Measurements from ENCODE around the gene IQUB. TPM values are rescaled to one million over a fixed set of nuclear protein-coding genes. Genes with fewer than 3 reads are reported as not detected.

The IQUB gene
- total RNA-seq, 1 donor from 2014 or later = 2.0 TPM

- DNase-seq (ENCODE audit: low spot score, unreplicated experiment) = no peak
- Mint-ChIP-seq H3K4me1 (ENCODE audit: low read depth) (no peaks in the 10 kb centered on the region), H3K27ac (no peak overlapping the region), H3K4me3 (ENCODE audit: low read depth) (no peak overlapping the region), H3K36me3 (ENCODE audit: insufficient read depth) (no peaks in the 10 kb centered on the region), H3K27me3 (no peaks in the 10 kb centered on the region), H3K9me3 (ENCODE audit: low read depth) (no peaks in the 10 kb centered on the region)
- TF ChIP-seq CTCF (IDR thresholded peaks at IDR 0.05; ENCODE audit: unreplicated experiment) = no peak
Measured at GRCh38 chr7:123569352-123570010, 35.1 kb upstream of the IQUB start.

- no peak for DNase-seq (ENCODE audit: low spot score, unreplicated experiment)
- H3K27me3 Mint-ChIP-seq = no peaks in the 10 kb centered on the region
- no peak for TF ChIP-seq CTCF (IDR thresholded peaks at IDR 0.05; ENCODE audit: unreplicated experiment)
- no peaks in the 10 kb centered on the region for H3K9me3 Mint-ChIP-seq (ENCODE audit: low read depth)
- H3K36me3 Mint-ChIP-seq (ENCODE audit: insufficient read depth) = no peaks in the 10 kb centered on the region
- H3K4me3 Mint-ChIP-seq (ENCODE audit: low read depth) = no peak overlapping the region
- H3K27ac Mint-ChIP-seq = no peak overlapping the region
- H3K4me1 Mint-ChIP-seq (ENCODE audit: low read depth) = peaks cover 4% of the 10 kb centered on the region
Measured at GRCh38 chr7:123562121-123562520, 27.7 kb upstream of the IQUB start.

GRCh38 chr7:123558289-123558874 lies 24.0 kb upstream of the IQUB start:
- H3K27me3 Mint-ChIP-seq = no peaks in the 10 kb centered on the region
- H3K4me3 Mint-ChIP-seq (ENCODE audit: low read depth) = no peak overlapping the region
- peaks cover 4% of the 10 kb centered on the region for H3K4me1 Mint-ChIP-seq (ENCODE audit: low read depth)
- no peak for DNase-seq (ENCODE audit: low spot score, unreplicated experiment)
- H3K27ac Mint-ChIP-seq = no peak overlapping the region
- no peaks in the 10 kb centered on the region for H3K36me3 Mint-ChIP-seq (ENCODE audit: insufficient read depth)
- no peaks in the 10 kb centered on the region for H3K9me3 Mint-ChIP-seq (ENCODE audit: low read depth)
- TF ChIP-seq CTCF (IDR thresholded peaks at IDR 0.05; ENCODE audit: unreplicated experiment) = no peak

GRCh38 chr7:123557398-123558288 lies 23.2 kb upstream of the IQUB start, which contains the start of gene NDUFA5:
NDUFA5 (minus strand) TSS chr7:123557818; CDS start chr7:123557795, 23 bp downstream.
- Mint-ChIP-seq H3K9me3 (ENCODE audit: low read depth) (no peaks in the 10 kb centered on the region), H3K4me3 (ENCODE audit: low read depth) (no peak within 1 kb of the TSS), H3K27ac (no peak within 1 kb of the TSS), H3K27me3 (no peaks in the 10 kb centered on the region), H3K36me3 (ENCODE audit: insufficient read depth) (peaks cover 6% of the 10 kb centered on the region), H3K4me1 (ENCODE audit: low read depth) (peaks cover 4% of the 10 kb centered on the region)
- peak; percentile 93 for DNase-seq (ENCODE audit: low spot score, unreplicated experiment)
- TF ChIP-seq CTCF (IDR thresholded peaks at IDR 0.05; ENCODE audit: unreplicated experiment) = no peak

GRCh38 chr7:123557016-123557397 lies 22.6 kb upstream of the IQUB start:
- H3K4me3 Mint-ChIP-seq (ENCODE audit: low read depth) = no peak overlapping the region
- no peak for TF ChIP-seq CTCF (IDR thresholded peaks at IDR 0.05; ENCODE audit: unreplicated experiment)
- no peak overlapping the region for H3K27ac Mint-ChIP-seq
- peaks cover 4% of the 10 kb centered on the region for H3K4me1 Mint-ChIP-seq (ENCODE audit: low read depth)
- DNase-seq (ENCODE audit: low spot score, unreplicated experiment) = no peak
- H3K9me3 Mint-ChIP-seq (ENCODE audit: low read depth) = no peaks in the 10 kb centered on the region
- H3K27me3 Mint-ChIP-seq = no peaks in the 10 kb centered on the region
- peaks cover 9% of the 10 kb centered on the region for H3K36me3 Mint-ChIP-seq (ENCODE audit: insufficient read depth)

All from progenitor cell of endocrine pancreas (in vitro differentiated cells).